Uterus (tissue), 2 donors: ENCODE results near the gene WWOX.

ENCODE experiments used
- POLR2A ChIP-seq, 2 donors: fragments of 450-650 bp; IDR thresholded peaks; one replicate each; pipeline ENCODE4 v1.6.1; 2016; ENCODE audit warnings: antibody characterized with exemption in 2 of 2, mild to moderate bottlenecking in 1 of 2, moderate library complexity in 1 of 2
- TF ChIP-seq, protein P1 (sequence below), 4 experiments: fragments of 200-600 bp in 2 of 4; fragments of 450-650 bp in 2 of 4; sonication (generic) in 2 of 4; IDR thresholded peaks; one replicate each; pipeline ENCODE4 v1.5.1; 2016 to 2019; ENCODE audit warnings: antibody characterized with exemption in 4 of 4, mild to moderate bottlenecking in 2 of 4, moderate library complexity in 1 of 4

DNA sequence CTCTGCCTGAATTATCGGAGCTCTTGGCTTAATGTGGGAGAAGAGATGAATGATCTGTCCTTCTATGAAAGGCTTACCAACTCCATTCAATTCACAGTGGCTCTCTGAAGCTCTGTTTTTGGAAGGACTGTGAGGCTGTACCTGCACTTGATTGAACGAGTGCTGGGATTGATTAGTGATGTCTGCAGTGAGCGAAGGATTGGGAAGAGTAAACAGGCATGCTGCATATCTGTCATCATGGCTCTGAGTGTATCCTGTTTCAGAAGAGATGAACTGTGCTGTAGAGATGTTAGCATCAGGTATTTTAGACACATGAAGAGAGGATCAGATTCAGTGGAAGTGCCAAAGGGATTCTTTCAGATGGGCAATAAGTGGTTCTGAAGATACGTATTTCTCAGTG, 937.1 kb downstream of the WWOX start:
- no peak for TF ChIP-seq POLR2A (IDR thresholded peaks at IDR 0.05)
- TF ChIP-seq, protein P1, sequence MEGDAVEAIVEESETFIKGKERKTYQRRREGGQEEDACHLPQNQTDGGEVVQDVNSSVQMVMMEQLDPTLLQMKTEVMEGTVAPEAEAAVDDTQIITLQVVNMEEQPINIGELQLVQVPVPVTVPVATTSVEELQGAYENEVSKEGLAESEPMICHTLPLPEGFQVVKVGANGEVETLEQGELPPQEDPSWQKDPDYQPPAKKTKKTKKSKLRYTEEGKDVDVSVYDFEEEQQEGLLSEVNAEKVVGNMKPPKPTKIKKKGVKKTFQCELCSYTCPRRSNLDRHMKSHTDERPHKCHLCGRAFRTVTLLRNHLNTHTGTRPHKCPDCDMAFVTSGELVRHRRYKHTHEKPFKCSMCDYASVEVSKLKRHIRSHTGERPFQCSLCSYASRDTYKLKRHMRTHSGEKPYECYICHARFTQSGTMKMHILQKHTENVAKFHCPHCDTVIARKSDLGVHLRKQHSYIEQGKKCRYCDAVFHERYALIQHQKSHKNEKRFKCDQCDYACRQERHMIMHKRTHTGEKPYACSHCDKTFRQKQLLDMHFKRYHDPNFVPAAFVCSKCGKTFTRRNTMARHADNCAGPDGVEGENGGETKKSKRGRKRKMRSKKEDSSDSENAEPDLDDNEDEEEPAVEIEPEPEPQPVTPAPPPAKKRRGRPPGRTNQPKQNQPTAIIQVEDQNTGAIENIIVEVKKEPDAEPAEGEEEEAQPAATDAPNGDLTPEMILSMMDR (IDR thresholded peaks at IDR 0.05): no peak
